Fibroblast of mammary gland (primary cell): ENCODE measurements around the gene SNX2.

ENCODE experiments used
- DNase-seq: peaks from one replicate; pipeline ENCODE4 v3.0.0-alpha.2; 2010; ENCODE audit warnings: low read depth
- H3K4me3 ChIP-seq: 2 replicates; pipeline ENCODE4 v1.5.1; 2011; ENCODE audit warnings: low read depth, mild to moderate bottlenecking, low read length, moderate library complexity; ENCODE audit not compliant: control insufficient read depth
- TF ChIP-seq, protein P1 (sequence below): conservative IDR thresholded peaks from 2 replicates; pipeline ENCODE4 v1.5.1; 2011; ENCODE audit warnings: low read depth, low read length, inconsistent platforms; ENCODE audit not compliant: control insufficient read depth, insufficient read depth

The SNX2 gene, protein sequence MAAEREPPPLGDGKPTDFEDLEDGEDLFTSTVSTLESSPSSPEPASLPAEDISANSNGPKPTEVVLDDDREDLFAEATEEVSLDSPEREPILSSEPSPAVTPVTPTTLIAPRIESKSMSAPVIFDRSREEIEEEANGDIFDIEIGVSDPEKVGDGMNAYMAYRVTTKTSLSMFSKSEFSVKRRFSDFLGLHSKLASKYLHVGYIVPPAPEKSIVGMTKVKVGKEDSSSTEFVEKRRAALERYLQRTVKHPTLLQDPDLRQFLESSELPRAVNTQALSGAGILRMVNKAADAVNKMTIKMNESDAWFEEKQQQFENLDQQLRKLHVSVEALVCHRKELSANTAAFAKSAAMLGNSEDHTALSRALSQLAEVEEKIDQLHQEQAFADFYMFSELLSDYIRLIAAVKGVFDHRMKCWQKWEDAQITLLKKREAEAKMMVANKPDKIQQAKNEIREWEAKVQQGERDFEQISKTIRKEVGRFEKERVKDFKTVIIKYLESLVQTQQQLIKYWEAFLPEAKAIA

DNA sequence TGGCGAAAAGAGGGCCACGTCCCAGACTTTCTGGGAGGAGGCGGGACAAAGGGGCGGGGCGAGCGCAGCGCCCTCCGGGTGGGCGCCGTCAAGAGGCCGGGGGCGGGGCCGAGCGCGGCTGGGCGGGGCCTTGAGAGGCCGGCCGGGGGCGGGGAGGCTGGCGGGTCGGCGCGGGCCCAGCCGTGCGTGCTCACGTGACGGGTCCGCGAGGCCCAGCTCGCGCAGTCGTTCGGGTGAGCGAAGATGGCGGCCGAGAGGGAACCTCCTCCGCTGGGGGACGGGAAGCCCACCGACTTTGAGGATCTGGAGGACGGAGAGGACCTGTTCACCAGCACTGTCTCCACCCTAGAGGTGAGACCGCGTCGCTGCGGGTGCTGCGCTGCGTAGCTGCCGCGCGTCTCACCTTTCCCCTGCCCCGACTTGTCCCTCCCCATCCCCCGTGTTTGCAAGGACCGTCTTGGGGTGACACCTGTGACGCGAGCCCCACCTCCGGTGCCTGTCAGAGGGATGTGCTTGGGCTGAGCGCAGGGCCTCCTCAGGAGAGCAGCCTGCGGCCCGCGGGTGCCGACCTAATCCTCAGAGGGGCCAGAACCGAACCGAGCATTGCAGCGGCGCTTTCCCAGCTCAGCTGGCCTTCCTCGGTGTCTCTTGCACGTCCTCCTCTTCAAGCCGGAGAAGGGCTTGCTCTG lies at the start of gene SNX2:
SNX2 (plus strand) TSS at position 220 of the 689 bp plus-strand sequence; CDS start at position 244, 24 bp downstream.
- peak; percentile 78 for DNase-seq
- TF ChIP-seq, protein P1, sequence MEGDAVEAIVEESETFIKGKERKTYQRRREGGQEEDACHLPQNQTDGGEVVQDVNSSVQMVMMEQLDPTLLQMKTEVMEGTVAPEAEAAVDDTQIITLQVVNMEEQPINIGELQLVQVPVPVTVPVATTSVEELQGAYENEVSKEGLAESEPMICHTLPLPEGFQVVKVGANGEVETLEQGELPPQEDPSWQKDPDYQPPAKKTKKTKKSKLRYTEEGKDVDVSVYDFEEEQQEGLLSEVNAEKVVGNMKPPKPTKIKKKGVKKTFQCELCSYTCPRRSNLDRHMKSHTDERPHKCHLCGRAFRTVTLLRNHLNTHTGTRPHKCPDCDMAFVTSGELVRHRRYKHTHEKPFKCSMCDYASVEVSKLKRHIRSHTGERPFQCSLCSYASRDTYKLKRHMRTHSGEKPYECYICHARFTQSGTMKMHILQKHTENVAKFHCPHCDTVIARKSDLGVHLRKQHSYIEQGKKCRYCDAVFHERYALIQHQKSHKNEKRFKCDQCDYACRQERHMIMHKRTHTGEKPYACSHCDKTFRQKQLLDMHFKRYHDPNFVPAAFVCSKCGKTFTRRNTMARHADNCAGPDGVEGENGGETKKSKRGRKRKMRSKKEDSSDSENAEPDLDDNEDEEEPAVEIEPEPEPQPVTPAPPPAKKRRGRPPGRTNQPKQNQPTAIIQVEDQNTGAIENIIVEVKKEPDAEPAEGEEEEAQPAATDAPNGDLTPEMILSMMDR = no peak
- H3K4me3 ChIP-seq = peak within 1 kb of the TSS; percentile 97

DNA sequence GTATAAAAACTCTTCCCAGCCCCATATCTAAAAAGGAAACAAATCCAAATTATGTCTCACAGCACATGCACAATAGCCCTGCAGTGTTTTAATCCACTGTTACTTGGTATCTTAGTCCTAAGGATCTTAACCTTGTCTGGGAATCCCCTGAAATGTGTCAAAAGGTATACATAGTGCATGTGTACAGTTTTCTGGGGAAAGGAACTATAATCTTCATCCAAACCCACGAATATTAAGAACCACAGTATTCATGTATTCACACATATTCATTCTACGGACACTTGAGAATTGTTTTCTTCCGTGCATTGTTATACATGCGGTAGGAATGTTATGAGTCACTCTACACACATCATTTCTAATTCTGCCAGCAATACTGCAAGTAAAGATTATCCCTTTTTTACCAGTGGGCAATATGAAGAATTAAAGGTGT lies 47.8 kb upstream of the SNX2 start:
- peak; percentile 57 for DNase-seq
- no peak overlapping the region for H3K4me3 ChIP-seq
- TF ChIP-seq, protein P1 = no peak

DNA sequence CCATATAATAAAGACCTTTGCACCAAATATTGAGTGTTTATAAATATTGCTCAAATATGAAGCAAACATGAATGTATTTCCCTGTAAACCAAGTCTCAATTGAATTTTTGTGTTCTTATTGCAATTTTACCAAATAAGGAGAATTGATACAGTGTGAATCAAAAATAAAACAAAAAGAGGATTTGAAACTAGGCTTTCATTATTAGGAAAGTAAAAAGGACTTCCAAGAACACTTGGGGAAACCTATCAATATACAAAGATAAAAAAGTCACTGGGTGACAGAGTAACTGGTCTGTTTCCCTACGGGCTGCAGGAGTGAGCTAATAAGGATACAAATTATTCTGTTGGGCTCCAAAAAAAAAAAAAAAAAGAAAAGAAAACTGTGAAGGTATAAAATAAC lies 44.8 kb upstream of the SNX2 start:
- H3K4me3 ChIP-seq = no peak overlapping the region
- TF ChIP-seq, protein P1 = no peak
- no peak for DNase-seq

DNA sequence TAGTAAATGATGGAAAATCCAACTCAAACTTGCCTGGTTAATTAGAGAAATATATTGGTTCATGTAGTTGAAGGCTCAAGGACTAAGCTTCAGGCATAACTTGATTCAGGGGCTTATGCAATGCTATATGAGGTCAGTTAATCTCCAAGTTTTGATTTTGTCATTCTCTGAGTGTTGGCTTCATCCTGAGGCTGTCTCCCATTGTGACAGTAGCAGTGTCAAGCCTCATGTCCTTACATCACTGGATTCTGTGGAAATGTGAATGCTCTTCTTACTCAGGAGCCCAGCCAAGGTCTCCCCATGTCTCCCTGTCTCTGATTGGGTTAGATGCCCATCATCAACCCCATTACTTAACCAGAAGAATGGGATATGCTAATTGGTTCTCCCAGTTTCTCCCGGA lies 44.4 kb upstream of the SNX2 start:
- H3K4me3 ChIP-seq = no peak overlapping the region
- TF ChIP-seq, protein P1 = no peak
- DNase-seq = no peak

DNA sequence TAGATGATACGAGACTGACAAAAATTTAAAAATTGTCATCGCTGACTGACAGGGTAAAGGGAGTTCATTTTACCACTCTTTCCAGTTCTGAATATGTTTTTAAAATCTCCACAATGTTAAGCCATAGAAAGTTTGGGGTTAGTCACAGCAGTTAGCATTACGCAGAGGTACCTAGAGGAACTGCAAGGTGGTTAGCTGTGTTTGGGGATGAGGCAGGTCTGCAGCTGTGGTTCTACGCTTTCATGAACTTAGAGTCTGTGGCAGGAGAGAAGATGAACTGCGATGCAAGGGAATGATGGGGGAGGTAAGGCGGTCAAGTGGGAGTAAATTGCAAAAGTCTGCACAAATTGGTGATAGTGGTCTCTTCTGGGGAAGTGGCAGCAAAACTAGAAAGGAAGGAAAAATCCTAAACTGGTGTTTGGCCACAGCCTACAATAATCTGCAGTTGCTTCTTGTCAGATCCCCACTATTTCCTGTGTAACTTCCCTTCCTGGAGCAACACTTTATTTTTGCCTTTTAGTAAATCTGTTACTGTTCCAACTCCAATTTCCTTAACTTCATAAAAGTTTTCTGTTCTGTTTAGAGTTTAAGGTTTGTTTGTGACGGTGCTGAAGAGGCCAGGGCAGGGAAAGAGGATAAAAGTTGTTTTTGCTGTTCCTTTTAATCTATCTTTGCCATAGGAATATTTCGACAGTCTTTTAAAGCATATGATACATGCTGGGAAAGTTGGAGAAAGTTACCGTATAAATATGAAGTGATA lies 38.6 kb upstream of the SNX2 start:
- TF ChIP-seq, protein P1 = no peak
- no peak for DNase-seq
- H3K4me3 ChIP-seq = no peak overlapping the region

DNA sequence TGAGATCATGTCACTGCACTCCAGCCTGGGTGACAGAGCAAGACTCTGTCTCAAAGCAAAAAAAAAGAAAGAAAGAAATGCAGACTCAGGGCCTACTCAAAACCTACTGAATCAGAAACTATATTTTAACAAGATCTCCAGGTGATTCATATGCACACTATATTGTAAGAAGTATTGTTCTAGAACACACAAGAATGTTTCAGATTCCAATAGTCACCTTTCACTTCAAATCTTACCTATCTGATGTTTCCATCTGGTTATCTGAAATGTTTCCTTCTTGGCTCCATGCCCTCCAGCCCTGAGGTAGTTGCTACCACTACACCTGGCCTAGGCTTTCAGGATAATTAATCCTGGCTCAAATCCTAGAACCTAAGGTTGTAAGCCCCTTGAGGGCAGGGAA lies 36.8 kb upstream of the SNX2 start:
- no peak overlapping the region for H3K4me3 ChIP-seq
- DNase-seq = no peak
- TF ChIP-seq, protein P1 = no peak
